ENCODE data around the gene AIPL1. TPM values are rescaled to one million over a fixed set of nuclear protein-coding genes. Genes with fewer than 3 reads are reported as not detected.
A peak's percentile ranks its signal among the peaks of the same experiment; 100 is the strongest.

Gene AIPL1
- total and polyA plus RNA-seq, 2 donors (not counting 1 experiment from before 2014, with no cell fraction given), result not detected

GRCh38 chr17:6427279-6427781 lies 7.6 kb downstream of the AIPL1 start:
- ATAC-seq (ENCODE audit: low read depth), result no peak
- no peaks in the 10 kb centered on the region for H3K36me3 ChIP-seq (replicated peaks in 1 of 2; ENCODE audit: control extremely low read depth in 1 of 2, control insufficient read depth in 1 of 2, extremely low read depth in 1 of 2, insufficient read depth in 2 of 2, low read length in 1 of 2)
- no peak overlapping the region for H3K27ac ChIP-seq (ENCODE audit: low read length in 2 of 2)
- intact Hi-C loops (cut with micrococcal nuclease), result no loop called here
- Mint-ChIP-seq H3K4me3 (peak overlapping the region; percentile 20), H3K4me1 (peaks cover 13% of the 10 kb centered on the region), H3K27me3 (peaks cover 12% of the 10 kb centered on the region), H3K9me3 (ENCODE audit: insufficient read depth) (peaks cover 6% of the 10 kb centered on the region), H3K27ac (no peak overlapping the region)
- H3K4me3 ChIP-seq (ENCODE audit: control extremely low read depth in 1 of 5, extremely low read depth in 1 of 5, insufficient read depth in 1 of 5, low read depth in 2 of 5, low read length in 4 of 5), result no peak overlapping the region
- H3K9me3 ChIP-seq (ENCODE audit: control extremely low read depth in 1 of 3, control insufficient read depth in 2 of 3, insufficient read depth in 1 of 3, low read length in 2 of 3), result peaks cover 4 to 18% (median 6%) of the 10 kb centered on the region in 3 donors
- TF ChIP-seq CTCF (IDR thresholded peaks at IDR 0.05) (no peak), EZH2 (IDR thresholded peaks at IDR 0.05; ENCODE audit: borderline replicate concordance, insufficient read depth, low read depth, low read length, poor library complexity, severe bottlenecking) (no peak)
- H3K79me2 ChIP-seq (ENCODE audit: control insufficient read depth, insufficient read depth, low read length), result no peaks in the 10 kb centered on the region
- ChIA-PET CTCF (interaction anchor here (1.3 to 5.8 kb wide), 3 partner anchors 8 to 839 kb away, joined by 3 to 24 read pairs (median 6); no protein-coding TSS in a partner anchor), POLR2A (no interaction called here)
- peak overlapping the region; percentile 51 for H3K4me2 ChIP-seq (replicated peaks; ENCODE audit: low read depth, low read length, poor library complexity, severe bottlenecking)
- H4K20me1 ChIP-seq (ENCODE audit: control insufficient read depth, insufficient read depth, low read length, poor library complexity, severe bottlenecking), result no peaks in the 10 kb centered on the region
- H3K27me3 ChIP-seq (replicated peaks in 1 of 4; ENCODE audit: control extremely low read depth in 1 of 4, control insufficient read depth in 3 of 4, insufficient read depth in 4 of 4, low read length in 3 of 4), result peaks cover 0 to 6% (median 0%) of the 10 kb centered on the region in 4 experiments
- H3K4me1 ChIP-seq (ENCODE audit: control insufficient read depth in 2 of 2, insufficient read depth in 2 of 2, low read length in 2 of 2), result peaks cover 9 to 13% of the 10 kb centered on the region in 2 donors
- 22% methylated on average over 1 of the region's 7 CpGs for WGBS (ENCODE audit: insufficient coverage)
- H2AFZ ChIP-seq (ENCODE audit: insufficient read depth, low read depth, low read length, poor library complexity, severe bottlenecking), result no peak overlapping the region
- DNase-seq, result peak; percentile 47
- H3K9ac ChIP-seq (ENCODE audit: low read length), result peak overlapping the region; percentile 6

- Histone ChIP-seq H3K27ac (ENCODE audit: low read length in 2 of 2) (no peak overlapping the region), H3K4me3 (ENCODE audit: control extremely low read depth in 1 of 5, extremely low read depth in 1 of 5, insufficient read depth in 1 of 5, low read depth in 2 of 5, low read length in 4 of 5) (no peak overlapping the region), H3K4me1 (ENCODE audit: control insufficient read depth in 2 of 2, insufficient read depth in 2 of 2, low read length in 2 of 2) (peaks cover 9 to 16% of the 10 kb centered on the region in 2 donors), H3K9me3 (ENCODE audit: control extremely low read depth in 1 of 3, control insufficient read depth in 2 of 3, insufficient read depth in 1 of 3, low read length in 2 of 3) (peaks cover 4 to 13% (median 6%) of the 10 kb centered on the region in 3 donors), H4K20me1 (ENCODE audit: control insufficient read depth, insufficient read depth, low read length, poor library complexity, severe bottlenecking) (no peaks in the 10 kb centered on the region), H3K36me3 (replicated peaks in 1 of 2; ENCODE audit: control extremely low read depth in 1 of 2, control insufficient read depth in 1 of 2, extremely low read depth in 1 of 2, insufficient read depth in 2 of 2, low read length in 1 of 2) (no peaks in the 10 kb centered on the region), H3K27me3 (replicated peaks in 1 of 4; ENCODE audit: control extremely low read depth in 1 of 4, control insufficient read depth in 3 of 4, insufficient read depth in 4 of 4, low read length in 3 of 4) (peaks cover 0 to 6% (median 0%) of the 10 kb centered on the region in 4 experiments), H3K79me2 (ENCODE audit: control insufficient read depth, insufficient read depth, low read length) (no peaks in the 10 kb centered on the region), H3K4me2 (replicated peaks; ENCODE audit: low read depth, low read length, poor library complexity, severe bottlenecking) (no peak overlapping the region), H3K9ac (ENCODE audit: low read length) (no peak overlapping the region), H2AFZ (ENCODE audit: insufficient read depth, low read depth, low read length, poor library complexity, severe bottlenecking) (no peak overlapping the region)
- ChIA-PET CTCF (interaction anchor here (1.3 to 5.8 kb wide), 3 partner anchors 9 to 839 kb away, joined by 3 to 24 read pairs (median 6); no protein-coding TSS in a partner anchor), POLR2A (no interaction called here)
- H3K4me3 Mint-ChIP-seq, result no peak overlapping the region
- no peak for DNase-seq
- intact Hi-C loops (cut with micrococcal nuclease), result no loop called here
- peaks cover 16% of the 10 kb centered on the region for H3K27me3 Mint-ChIP-seq
- peaks cover 6% of the 10 kb centered on the region for H3K9me3 Mint-ChIP-seq (ENCODE audit: insufficient read depth)
- WGBS (ENCODE audit: insufficient coverage), result 94% methylated on average over 14 of the region's 25 CpGs
- TF ChIP-seq CTCF (IDR thresholded peaks at IDR 0.05) (no peak), EZH2 (IDR thresholded peaks at IDR 0.05; ENCODE audit: borderline replicate concordance, insufficient read depth, low read depth, low read length, poor library complexity, severe bottlenecking) (no peak)
- no peak overlapping the region for H3K27ac Mint-ChIP-seq
- no peak for ATAC-seq (ENCODE audit: low read depth)
- H3K4me1 Mint-ChIP-seq, result peaks cover 17% of the 10 kb centered on the region
These were observed 8.4 kb downstream of the AIPL1 start for GRCh38 chr17:6426356-6427101.
